Astrocyte of the cerebellum (primary cell): ENCODE results near the gene PTH2.

Experiments used
- DNase-seq: peaks from one replicate; pipeline ENCODE4 v3.0.0-alpha.2; 2011; ENCODE audit warnings: low read depth
- H3K4me3 ChIP-seq: 2 replicates; pipeline ENCODE4 v1.5.1; 2011; ENCODE audit warnings: mild to moderate bottlenecking, low read depth, low read length, moderate library complexity
- CTCF ChIP-seq: IDR thresholded peaks from 2 replicates; pipeline ENCODE4 v1.5.1; 2012; ENCODE audit warnings: low read length, low read depth, moderate library complexity, mild to moderate bottlenecking; ENCODE audit errors: missing control alignments
- in situ Hi-C: cut with HindIII; loops from 2 replicates; pipeline ENCODE4 v1.10.0; 2017; ENCODE audit warnings: low sequenced_read_pairs

PTH2 gene

DNA sequence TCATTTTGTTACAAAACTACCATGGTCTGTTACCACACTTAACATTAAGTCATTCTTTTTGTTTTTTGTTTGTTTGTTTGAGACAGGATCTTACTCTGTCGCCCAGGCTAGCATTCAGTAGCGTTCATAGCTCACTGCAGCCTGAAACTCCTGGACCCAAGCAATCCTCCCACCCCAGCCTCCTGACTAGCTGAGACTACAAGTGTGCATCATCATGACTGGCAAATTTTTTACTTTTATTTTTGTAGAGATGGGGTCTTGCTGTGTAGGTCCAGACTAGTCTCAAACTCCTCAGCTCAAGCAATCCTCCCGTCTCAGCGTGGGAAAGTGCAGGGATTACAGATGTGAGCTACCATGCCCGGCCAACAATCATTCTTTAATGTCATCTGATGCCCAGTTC is 33.1 kb upstream of the PTH2 start:
- no peak overlapping the region for H3K4me3 ChIP-seq
- in situ Hi-C loops: no loop called here
- no peak for DNase-seq
- no peak for TF ChIP-seq CTCF

DNA sequence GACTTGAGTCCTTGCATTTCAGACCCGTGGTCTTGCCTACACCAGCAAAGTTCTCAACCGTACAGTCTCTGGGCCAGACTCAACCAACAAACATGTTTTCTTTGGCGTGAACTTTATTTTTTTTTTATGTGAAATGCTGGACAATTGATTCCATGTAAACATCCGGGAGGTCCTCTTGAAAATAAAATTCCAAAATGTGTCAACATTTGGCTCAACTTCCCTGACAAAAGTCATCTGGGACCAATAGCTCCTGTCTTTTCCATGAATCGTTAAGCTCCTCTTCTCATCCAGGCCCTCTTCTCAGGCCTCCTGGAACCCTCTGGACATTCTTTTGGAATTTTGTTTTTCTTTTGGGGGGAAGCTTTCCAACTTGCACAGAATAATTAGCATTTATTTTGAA is 32.5 kb upstream of the PTH2 start:
- no peak for DNase-seq
- no peak overlapping the region for H3K4me3 ChIP-seq
- in situ Hi-C loops: no loop called here
- no peak for TF ChIP-seq CTCF

- DNase-seq: no peak
- in situ Hi-C loops: no loop called here
Observed at GRCh38 chr19:49453757-49454240, 30.6 kb upstream of the PTH2 start.

DNA sequence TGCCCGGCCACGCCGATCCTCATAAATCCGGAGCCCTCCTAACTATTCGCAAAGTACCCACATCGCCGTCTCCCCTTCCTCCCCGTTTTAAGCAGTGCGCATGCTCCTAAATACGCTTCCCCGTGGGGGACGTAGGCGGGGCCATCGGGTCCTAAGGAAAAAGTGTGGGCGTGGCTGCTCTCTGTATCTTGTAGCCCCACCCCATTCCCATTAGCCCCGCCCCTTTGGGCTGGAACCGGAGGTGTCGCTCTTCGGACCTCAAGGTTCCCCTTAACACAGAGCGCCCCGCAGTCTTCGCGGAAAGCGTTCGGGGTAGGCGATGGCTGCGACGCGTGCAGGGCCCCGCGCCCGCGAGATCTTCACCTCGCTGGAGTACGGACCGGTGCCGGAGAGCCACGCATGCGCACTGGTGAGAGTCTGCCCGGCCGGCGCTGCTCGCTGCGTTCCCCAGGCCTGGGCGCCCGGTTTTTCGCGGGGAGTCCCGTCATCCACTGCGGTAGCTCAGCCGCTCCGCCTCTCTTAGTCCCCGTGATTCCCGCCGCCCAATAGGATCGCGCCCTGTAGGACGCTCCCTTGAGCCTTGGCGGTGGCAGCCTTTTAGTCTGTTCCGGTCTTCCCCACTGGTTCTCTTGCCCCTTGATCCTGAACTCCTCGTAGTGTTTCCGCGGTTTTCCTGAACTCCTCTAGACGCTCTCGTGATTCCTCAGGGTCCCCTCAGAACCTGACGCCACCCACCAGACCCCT is 29.9 kb upstream of the PTH2 start, which contains the start of gene ALDH16A1:
ALDH16A1 (plus strand) TSS at position 213 of the 744 bp plus-strand sequence; CDS start at position 320, 107 bp downstream.
- no peak for TF ChIP-seq CTCF
- H3K4me3 ChIP-seq: peak within 1 kb of the TSS; percentile 61
- peak; percentile 95 for DNase-seq
- in situ Hi-C loops: no loop called here

More at GRCh38 chr19:49453757-49454240, 30.6 kb upstream of the PTH2 start:
- TF ChIP-seq CTCF: no peak
- H3K4me3 ChIP-seq: peak overlapping the region; percentile 61

- TF ChIP-seq CTCF: peak; percentile 40
- H3K4me3 ChIP-seq: peak within 1 kb of the TSS; percentile 81
- in situ Hi-C loops: no loop called here
- DNase-seq: peak; percentile 99
Observed at GRCh38 chr19:49451430-49452181, 28.4 kb upstream of the PTH2 start, which contains the start of gene PIH1D1. Gene PIH1D1 (minus strand): TSS chr19:49451814. CDS start chr19:49451574, 240 bp downstream.

DNA sequence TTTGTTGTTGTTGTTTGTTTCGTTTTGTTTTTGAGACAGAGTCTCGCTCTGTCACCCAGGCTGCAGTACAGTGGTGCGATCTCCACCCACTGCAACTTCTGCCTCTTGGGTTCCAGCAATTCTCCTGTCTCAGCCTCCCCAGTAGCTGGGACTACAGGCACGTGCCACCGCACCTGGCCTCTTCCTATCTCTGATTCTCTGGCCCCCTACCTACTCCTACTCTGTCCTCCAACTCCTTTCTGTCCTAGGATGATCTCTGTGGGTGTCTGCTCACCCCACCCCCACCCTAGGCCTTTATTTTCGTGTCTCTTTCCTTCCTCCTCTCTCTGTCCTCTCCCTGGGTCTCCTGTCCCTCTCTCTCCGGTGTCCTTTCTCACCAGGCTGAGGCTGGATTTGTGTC is 27.2 kb upstream of the PTH2 start:
- no peak for TF ChIP-seq CTCF
- in situ Hi-C loops: no loop called here
- no peak for DNase-seq
- peak overlapping the region; percentile 81 for H3K4me3 ChIP-seq
